ENCODE results near the gene RBP2. TPM values are rescaled to one million over a fixed set of nuclear protein-coding genes. Genes with fewer than 3 reads are reported as not detected.

The RBP2 gene
- polyA plus RNA-seq, 2 of the 4 experiments (the other 2 are of a cell fraction): not detected

- H3K4me2 ChIP-seq: no peak overlapping the region
- no peak for FAIRE-seq
- no peak for TF ChIP-seq KDM1A (IDR thresholded peaks at IDR 0.05; ENCODE audit: low read depth)
- no peak for TF ChIP-seq MAX (IDR thresholded peaks at IDR 0.05)
- TF ChIP-seq TP53 (CRISPR knock-in tag; IDR thresholded peaks at IDR 0.05): no peak
- no peak for TF ChIP-seq E2F6 (IDR thresholded peaks at IDR 0.05; ENCODE audit: borderline replicate concordance, low read depth)
- TF ChIP-seq RARB (CRISPR knock-in tag; IDR thresholded peaks at IDR 0.05): no peak
- TF ChIP-seq EP300 (IDR thresholded peaks at IDR 0.05): no peak
- no peak for TF ChIP-seq RNF2 (IDR thresholded peaks at IDR 0.05; ENCODE audit: borderline replicate concordance, low read depth)
- no peak for TF ChIP-seq BCL3 (IDR thresholded peaks at IDR 0.05)
- TF ChIP-seq FOSL2 (IDR thresholded peaks at IDR 0.05): no peak
- no peak for TF ChIP-seq FOSL2 (CRISPR knock-in tag; IDR thresholded peaks at IDR 0.05)
- TF ChIP-seq MYC (IDR thresholded peaks at IDR 0.05; ENCODE audit: borderline replicate concordance, low read length): no peak
- TF ChIP-seq NPAS2 (CRISPR knock-in tag; IDR thresholded peaks at IDR 0.05; ENCODE audit: borderline replicate concordance): no peak
- TF ChIP-seq PBX3 (IDR thresholded peaks at IDR 0.05): no peak
- no peak for TF ChIP-seq KDM5A (IDR thresholded peaks at IDR 0.05)
- TF ChIP-seq RAD21 (conservative IDR thresholded peaks at IDR 0.05 in 1 of 2, IDR thresholded peaks at IDR 0.05 in 1 of 2): no peak
- TF ChIP-seq MAZ (IDR thresholded peaks at IDR 0.05; ENCODE audit: borderline replicate concordance, low read depth, low read length): no peak
- no peak for TF ChIP-seq ZC3H11A (IDR thresholded peaks at IDR 0.05)
- no peak for TF ChIP-seq RCOR1 (IDR thresholded peaks at IDR 0.05; ENCODE audit: low read depth, low read length)
- TF ChIP-seq SMC3 (IDR thresholded peaks at IDR 0.05): no peak
- TF ChIP-seq SREBF2 (IDR thresholded peaks at IDR 0.05): no peak
- ChIA-PET POLR2A (no interaction called here), CTCF (interaction anchor here (1.2 kb wide), 1 partner anchor 50 kb away, joined by 3 read pairs; no protein-coding TSS in a partner anchor)
- ATAC-seq: no peak
- H3K4me1 ChIP-seq: no peaks in the 10 kb centered on the region
- no peaks in the 10 kb centered on the region for H3K9me3 ChIP-seq
- H3K4me3 ChIP-seq: no peak overlapping the region
- no peak for DNase-seq (ENCODE audit: low read depth in 1 of 2, low spot score in 1 of 2)
- 94% methylated on average over 1 of the region's 3 CpGs for WGBS (ENCODE audit: missing lambda C conversion rate)
- no peak overlapping the region for H3K27ac ChIP-seq
Measured at GRCh38 chr3:139477710-139478640, 1.7 kb upstream of the RBP2 start.

- H3K9me3 ChIP-seq: no peaks in the 10 kb centered on the region
- H3K4me1 ChIP-seq: no peaks in the 10 kb centered on the region
- CTCF ChIA-PET: interaction anchor here (0.5 kb wide), 1 partner anchor 1391 kb away, joined by 3 read pairs; no protein-coding TSS in a partner anchor
- no peak overlapping the region for H3K4me2 ChIP-seq
- ATAC-seq (no peak), FAIRE-seq (no peak), DNase-seq (ENCODE audit: low read depth in 1 of 2, low spot score in 1 of 2) (peak in 1 of 2 experiments; percentile 11)
- WGBS (ENCODE audit: missing lambda C conversion rate): 26% methylated on average over 2 of the region's 2 CpGs
- no peak overlapping the region for H3K4me3 ChIP-seq
- no peak overlapping the region for H3K27ac ChIP-seq
- POLR2A ChIA-PET: no interaction called here
- TF ChIP-seq RNF2 (IDR thresholded peaks at IDR 0.05; ENCODE audit: borderline replicate concordance, low read depth) (no peak), PBX3 (IDR thresholded peaks at IDR 0.05) (no peak), MAFK (IDR thresholded peaks at IDR 0.05; ENCODE audit: partially characterized antibody) (no peak), BCL3 (IDR thresholded peaks at IDR 0.05) (no peak), GATA3 (IDR thresholded peaks at IDR 0.05; ENCODE audit: borderline replicate concordance) (no peak), KDM5A (IDR thresholded peaks at IDR 0.05) (no peak), ATOH8 (CRISPR knock-in tag; IDR thresholded peaks at IDR 0.05; ENCODE audit: low read depth) (no peak), TFCP2L1 (CRISPR knock-in tag; IDR thresholded peaks at IDR 0.05) (no peak), CBX8 (IDR thresholded peaks at IDR 0.05) (no peak), CEBPB (IDR thresholded peaks at IDR 0.05) (no peak), HEYL (CRISPR knock-in tag; IDR thresholded peaks at IDR 0.05) (no peak), ELK1 (IDR thresholded peaks at IDR 0.05; ENCODE audit: low read depth, low read length) (no peak)
Measured at GRCh38 chr3:139473155-139473771, 3.1 kb downstream of the RBP2 start.
